HuH-7.5 (cell line): Measurements from ENCODE around the gene ARHGAP44.
A peak's percentile ranks its signal among the peaks of the same experiment; 100 is the strongest.

Experiments
- DNase-seq: peaks from one replicate; pipeline ENCODE4 v3.0.0; 2011; ENCODE audit warnings: low spot score

The ARHGAP44 gene

GRCh38 chr17:13025687-13026086 lies 236.4 kb downstream of the ARHGAP44 start:
- DNase-seq, result no peak

- DNase-seq, result no peak
These were observed 237.9 kb downstream of the ARHGAP44 start for GRCh38 chr17:13027246-13027645.

GRCh38 chr17:13029340-13029739 lies 240.0 kb downstream of the ARHGAP44 start:
- DNase-seq, result no peak

- no peak for DNase-seq
These were observed 240.8 kb downstream of the ARHGAP44 start for GRCh38 chr17:13030056-13030455.

- peak; percentile 36 for DNase-seq
These were observed 241.4 kb downstream of the ARHGAP44 start for GRCh38 chr17:13030459-13031300.

- peak; percentile 34 for DNase-seq
These were observed 242.5 kb downstream of the ARHGAP44 start for GRCh38 chr17:13031718-13032350.

- DNase-seq, result no peak
These were observed 246.1 kb downstream of the ARHGAP44 start for GRCh38 chr17:13035420-13035819.

- DNase-seq, result no peak
These were observed 247.5 kb downstream of the ARHGAP44 start for GRCh38 chr17:13036751-13037150.

GRCh38 chr17:13038931-13039665 lies 249.8 kb downstream of the ARHGAP44 start:
- no peak for DNase-seq
